ENCODE measurements around the gene ALG8. TPM values are rescaled to one million over a fixed set of nuclear protein-coding genes. Genes with fewer than 3 reads are reported as not detected.

The ALG8 gene
- total RNA-seq, 1 experiment from 2014 or later = 67.5 TPM

- H3K4me1 ChIP-seq (replicated peaks; ENCODE audit: insufficient read depth) = no peaks in the 10 kb centered on the region
- H3K36me3 ChIP-seq (ENCODE audit: low read depth) = no peaks in the 10 kb centered on the region
- H3K27me3 ChIP-seq (ENCODE audit: insufficient read depth, low read depth) = no peaks in the 10 kb centered on the region
- H3K27ac ChIP-seq = no peak overlapping the region
- no peaks in the 10 kb centered on the region for H3F3A ChIP-seq (ENCODE audit: insufficient read depth, low read depth)
- H2AFZ ChIP-seq = no peak overlapping the region
- no TSS peak for BruUV-seq (replicated peaks)
- no peaks in the 10 kb centered on the region for H3K9me2 ChIP-seq (ENCODE audit: insufficient read depth)
- ChIA-PET CTCF (no interaction called here), POLR2A (ENCODE audit: unreplicated experiment) (no interaction called here)
- no peak overlapping the region for H3K4me2 ChIP-seq
- H3K9me3 ChIP-seq (ENCODE audit: insufficient read depth, low read depth) = no peaks in the 10 kb centered on the region
- no peaks in the 10 kb centered on the region for H4K20me1 ChIP-seq (ENCODE audit: insufficient read depth)
- no peak overlapping the region for H3K4me3 ChIP-seq
- no peak for DNase-seq
- TF ChIP-seq CTCF (conservative IDR thresholded peaks at IDR 0.05) (no peak), EZH2 (IDR thresholded peaks at IDR 0.05; ENCODE audit: low read depth) (no peak)
- intact Hi-C loops (cut with micrococcal nuclease; ENCODE audit: unreplicated experiment) = no loop called here
- no peaks in the 10 kb centered on the region for H3K79me2 ChIP-seq (ENCODE audit: low read depth)
These were observed 81.9 kb downstream of the ALG8 start for GRCh38 chr11:78057462-78058055.

GRCh38 chr11:78056093-78056492 lies 83.3 kb downstream of the ALG8 start:
- TF ChIP-seq EZH2 (IDR thresholded peaks at IDR 0.05; ENCODE audit: low read depth) (no peak), CTCF (conservative IDR thresholded peaks at IDR 0.05) (no peak)
- Histone ChIP-seq H4K20me1 (ENCODE audit: insufficient read depth) (no peaks in the 10 kb centered on the region), H3K27me3 (ENCODE audit: insufficient read depth, low read depth) (no peaks in the 10 kb centered on the region), H3K9me2 (ENCODE audit: insufficient read depth) (no peaks in the 10 kb centered on the region), H3K27ac (no peak overlapping the region), H3F3A (ENCODE audit: insufficient read depth, low read depth) (no peaks in the 10 kb centered on the region), H3K36me3 (ENCODE audit: low read depth) (no peaks in the 10 kb centered on the region), H2AFZ (no peak overlapping the region), H3K4me1 (replicated peaks; ENCODE audit: insufficient read depth) (peaks cover 9% of the 10 kb centered on the region), H3K79me2 (ENCODE audit: low read depth) (no peaks in the 10 kb centered on the region), H3K9me3 (ENCODE audit: insufficient read depth, low read depth) (no peaks in the 10 kb centered on the region), H3K4me2 (no peak overlapping the region), H3K4me3 (no peak overlapping the region)
- BruUV-seq (replicated peaks) = no TSS peak
- POLR2A ChIA-PET (ENCODE audit: unreplicated experiment) = no interaction called here
- CTCF ChIA-PET = no interaction called here
- intact Hi-C loops (cut with micrococcal nuclease; ENCODE audit: unreplicated experiment) = no loop called here
- no peak for DNase-seq

GRCh38 chr11:78054971-78055370 lies 84.5 kb downstream of the ALG8 start:
- no peaks in the 10 kb centered on the region for H3F3A ChIP-seq (ENCODE audit: insufficient read depth, low read depth)
- ChIA-PET POLR2A (ENCODE audit: unreplicated experiment) (no interaction called here), CTCF (interaction anchor here (0.6 kb wide), 1 partner anchor 87 kb away, joined by 8 read pairs; no protein-coding TSS in a partner anchor)
- TF ChIP-seq EZH2 (IDR thresholded peaks at IDR 0.05; ENCODE audit: low read depth) (no peak), CTCF (conservative IDR thresholded peaks at IDR 0.05) (no peak)
- BruUV-seq (replicated peaks) = no TSS peak
- peaks cover 16% of the 10 kb centered on the region for H3K4me1 ChIP-seq (replicated peaks; ENCODE audit: insufficient read depth)
- H4K20me1 ChIP-seq (ENCODE audit: insufficient read depth) = no peaks in the 10 kb centered on the region
- H3K4me2 ChIP-seq = no peak overlapping the region
- H2AFZ ChIP-seq = no peak overlapping the region
- H3K79me2 ChIP-seq (ENCODE audit: low read depth) = no peaks in the 10 kb centered on the region
- no peaks in the 10 kb centered on the region for H3K27me3 ChIP-seq (ENCODE audit: insufficient read depth, low read depth)
- no peaks in the 10 kb centered on the region for H3K9me3 ChIP-seq (ENCODE audit: insufficient read depth, low read depth)
- intact Hi-C loops (cut with micrococcal nuclease; ENCODE audit: unreplicated experiment) = no loop called here
- DNase-seq = no peak
- H3K4me3 ChIP-seq = no peak overlapping the region
- no peaks in the 10 kb centered on the region for H3K36me3 ChIP-seq (ENCODE audit: low read depth)
- no peaks in the 10 kb centered on the region for H3K9me2 ChIP-seq (ENCODE audit: insufficient read depth)
- H3K27ac ChIP-seq = no peak overlapping the region
